Activated naive CD8-positive, alpha-beta T cell treated with anti-CD3 and anti-CD28 coated beads, Interleukin-2, amount 50 U/mL, for 24 hours (primary cell): Measurements from ENCODE around the gene KDM2B.

ENCODE experiments used
- ATAC-seq: fragments of 150-1000 bp; cut with Tn5 transposase; one replicate; pipeline ENCODE4 v1.10.0; 2021
- DNase-seq: peaks from one replicate; pipeline ENCODE4 v3.0.0; 2021
- H3K27ac Mint-ChIP-seq: one replicate; pipeline ENCODE4 v1.8.0; 2021; ENCODE audit warnings: mild to moderate bottlenecking, mixed read lengths
- H3K27me3 Mint-ChIP-seq: one replicate; pipeline ENCODE4 v1.8.0; 2021; ENCODE audit warnings: mixed read lengths
- H3K36me3 Mint-ChIP-seq: one replicate; pipeline ENCODE4 v1.8.0; 2021; ENCODE audit warnings: low read depth, mixed read lengths
- H3K4me1 Mint-ChIP-seq: one replicate; pipeline ENCODE4 v1.8.0; 2021; ENCODE audit warnings: mixed read lengths
- H3K4me3 Mint-ChIP-seq: one replicate; pipeline ENCODE4 v1.8.0; 2021; ENCODE audit warnings: mild to moderate bottlenecking, moderate library complexity, mixed read lengths
- H3K9me3 Mint-ChIP-seq: one replicate; pipeline ENCODE4 v1.8.0; 2021; ENCODE audit warnings: mixed read lengths

The KDM2B gene

DNA sequence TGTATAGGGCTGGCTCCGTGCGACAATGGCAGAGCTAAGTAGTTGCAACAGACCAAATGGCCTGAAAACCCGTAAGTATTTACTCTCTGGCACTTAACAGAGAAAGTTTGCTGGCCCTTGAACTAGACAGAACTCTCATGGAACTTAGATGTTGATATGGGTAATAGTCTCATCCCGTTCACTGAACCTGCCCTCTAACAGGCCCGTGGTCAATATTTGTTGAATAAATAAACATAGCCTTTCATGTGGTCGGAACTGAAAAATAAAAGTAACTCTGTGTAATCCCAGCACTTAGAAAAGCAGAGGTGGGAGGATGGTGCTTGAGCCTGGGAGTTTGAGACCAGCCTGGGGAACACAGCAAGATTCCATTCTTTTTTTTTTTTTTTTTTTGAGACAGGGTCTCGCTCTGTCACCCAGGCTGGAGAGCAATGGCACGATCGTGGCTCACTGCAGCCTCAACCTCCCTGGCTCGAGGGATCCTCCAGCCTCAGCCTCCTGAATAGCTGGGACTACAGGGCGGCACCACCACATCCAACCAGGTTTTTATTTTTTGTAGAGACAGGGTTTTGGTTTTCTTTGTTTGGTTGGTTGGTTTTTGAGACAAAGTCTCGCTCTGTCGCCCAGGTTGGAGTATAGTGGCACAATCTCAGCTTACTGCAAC is 29.7 kb downstream of the KDM2B start:
- peaks cover 12% of the 10 kb centered on the region for H3K4me1 Mint-ChIP-seq
- DNase-seq (no peak), ATAC-seq (no peak)
- H3K36me3 Mint-ChIP-seq: no peaks in the 10 kb centered on the region
- H3K4me3 Mint-ChIP-seq: no peak overlapping the region
- no peaks in the 10 kb centered on the region for H3K9me3 Mint-ChIP-seq
- no peaks in the 10 kb centered on the region for H3K27me3 Mint-ChIP-seq
- H3K27ac Mint-ChIP-seq: no peak overlapping the region

DNA sequence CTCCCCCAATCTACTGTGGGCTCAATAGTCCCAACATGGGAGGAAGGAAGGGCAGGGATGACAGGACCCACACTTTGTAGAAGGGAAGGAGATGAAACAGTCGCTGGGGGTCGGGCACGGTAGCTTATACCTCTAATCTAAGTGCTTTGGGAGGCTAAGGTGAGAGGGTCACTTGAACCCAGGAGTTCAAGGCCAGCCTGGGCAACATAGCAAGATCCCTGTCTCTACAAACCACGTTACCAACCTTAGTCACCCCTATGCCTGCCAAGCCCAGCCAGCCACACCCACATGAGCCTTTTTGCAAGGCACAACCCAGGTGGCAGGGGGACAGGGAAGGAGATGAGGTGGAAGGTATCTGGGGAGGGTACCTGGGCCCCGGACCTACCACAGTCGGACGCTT is 31.7 kb downstream of the KDM2B start:
- Mint-ChIP-seq H3K9me3 (no peaks in the 10 kb centered on the region), H3K36me3 (peaks cover 2% of the 10 kb centered on the region), H3K4me3 (no peak overlapping the region), H3K4me1 (peaks cover 12% of the 10 kb centered on the region), H3K27ac (no peak overlapping the region), H3K27me3 (no peaks in the 10 kb centered on the region)
- no peak for DNase-seq
- no peak for ATAC-seq

DNA sequence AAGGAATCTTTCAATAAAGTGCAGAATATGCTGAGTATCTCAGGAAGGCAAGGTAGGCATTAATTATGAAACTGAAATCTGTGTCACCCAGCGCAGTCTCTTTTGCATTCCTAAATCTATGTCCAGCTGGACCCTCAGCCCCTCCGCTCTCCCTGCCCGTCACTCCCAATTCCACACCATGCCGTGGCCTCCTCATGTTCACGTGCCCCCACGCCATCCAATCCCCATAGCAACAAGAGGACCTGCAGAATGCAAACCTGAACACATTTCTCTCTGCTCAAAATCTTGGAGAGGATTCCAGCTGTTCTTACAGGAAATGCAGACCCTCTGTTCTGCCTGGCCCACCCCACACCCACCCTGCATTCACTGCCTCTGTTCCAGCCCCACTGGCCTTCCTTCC is 35.3 kb downstream of the KDM2B start:
- Mint-ChIP-seq H3K36me3 (peaks cover 2% of the 10 kb centered on the region), H3K4me1 (no peaks in the 10 kb centered on the region), H3K27me3 (no peaks in the 10 kb centered on the region), H3K9me3 (no peaks in the 10 kb centered on the region), H3K4me3 (no peak overlapping the region), H3K27ac (no peak overlapping the region)
- ATAC-seq (no peak), DNase-seq (no peak)

- ATAC-seq: no peak
- Mint-ChIP-seq H3K4me1 (peaks cover 2% of the 10 kb centered on the region), H3K36me3 (peaks cover 2% of the 10 kb centered on the region), H3K27ac (no peak overlapping the region), H3K27me3 (no peaks in the 10 kb centered on the region), H3K4me3 (no peak overlapping the region), H3K9me3 (no peaks in the 10 kb centered on the region)
- DNase-seq: no peak
Observed at GRCh38 chr12:121543786-121544185, 37.0 kb downstream of the KDM2B start.

GRCh38 chr12:121539908-121540307 is 40.9 kb downstream of the KDM2B start:
- no peak overlapping the region for H3K4me3 Mint-ChIP-seq
- no peak for ATAC-seq
- no peak overlapping the region for H3K27ac Mint-ChIP-seq

DNA sequence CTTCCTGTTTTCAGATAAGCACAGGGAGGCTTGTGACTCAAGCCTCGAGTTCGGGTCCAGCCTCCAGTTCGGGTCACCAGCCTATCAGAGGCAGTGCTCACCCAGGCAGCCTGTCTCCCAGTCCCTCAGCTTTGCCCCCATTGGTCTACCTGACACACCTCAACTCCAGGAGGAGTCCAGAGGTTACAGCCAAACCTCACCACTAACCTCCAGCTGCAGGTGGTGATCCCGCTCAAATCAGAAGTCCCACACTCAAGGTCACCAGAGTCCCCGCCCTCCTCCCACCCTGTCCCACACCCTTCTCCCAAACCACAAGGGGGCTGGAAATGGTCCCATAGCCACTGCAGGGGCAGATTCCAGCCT is 42.1 kb downstream of the KDM2B start:
- Mint-ChIP-seq H3K4me1 (peaks cover 41% of the 10 kb centered on the region), H3K36me3 (no peaks in the 10 kb centered on the region), H3K27me3 (no peaks in the 10 kb centered on the region), H3K27ac (peak overlapping the region; percentile 88), H3K4me3 (peak overlapping the region; percentile 83), H3K9me3 (no peaks in the 10 kb centered on the region)
- DNase-seq (no peak), ATAC-seq (no peak)

More at GRCh38 chr12:121539908-121540307, 40.9 kb downstream of the KDM2B start:
- Mint-ChIP-seq H3K36me3 (no peaks in the 10 kb centered on the region), H3K27me3 (no peaks in the 10 kb centered on the region), H3K4me1 (peaks cover 32% of the 10 kb centered on the region), H3K9me3 (no peaks in the 10 kb centered on the region)
- DNase-seq: no peak

GRCh38 chr12:121537814-121538698 is 42.8 kb downstream of the KDM2B start:
- no peak for ATAC-seq
- H3K27ac Mint-ChIP-seq: peak overlapping the region; percentile 88
- DNase-seq: peak; percentile 55
- H3K36me3 Mint-ChIP-seq: peaks cover 6% of the 10 kb centered on the region
- H3K4me1 Mint-ChIP-seq: peaks cover 46% of the 10 kb centered on the region
- no peaks in the 10 kb centered on the region for H3K9me3 Mint-ChIP-seq
- H3K4me3 Mint-ChIP-seq: peak overlapping the region; percentile 83
- H3K27me3 Mint-ChIP-seq: no peaks in the 10 kb centered on the region

DNA sequence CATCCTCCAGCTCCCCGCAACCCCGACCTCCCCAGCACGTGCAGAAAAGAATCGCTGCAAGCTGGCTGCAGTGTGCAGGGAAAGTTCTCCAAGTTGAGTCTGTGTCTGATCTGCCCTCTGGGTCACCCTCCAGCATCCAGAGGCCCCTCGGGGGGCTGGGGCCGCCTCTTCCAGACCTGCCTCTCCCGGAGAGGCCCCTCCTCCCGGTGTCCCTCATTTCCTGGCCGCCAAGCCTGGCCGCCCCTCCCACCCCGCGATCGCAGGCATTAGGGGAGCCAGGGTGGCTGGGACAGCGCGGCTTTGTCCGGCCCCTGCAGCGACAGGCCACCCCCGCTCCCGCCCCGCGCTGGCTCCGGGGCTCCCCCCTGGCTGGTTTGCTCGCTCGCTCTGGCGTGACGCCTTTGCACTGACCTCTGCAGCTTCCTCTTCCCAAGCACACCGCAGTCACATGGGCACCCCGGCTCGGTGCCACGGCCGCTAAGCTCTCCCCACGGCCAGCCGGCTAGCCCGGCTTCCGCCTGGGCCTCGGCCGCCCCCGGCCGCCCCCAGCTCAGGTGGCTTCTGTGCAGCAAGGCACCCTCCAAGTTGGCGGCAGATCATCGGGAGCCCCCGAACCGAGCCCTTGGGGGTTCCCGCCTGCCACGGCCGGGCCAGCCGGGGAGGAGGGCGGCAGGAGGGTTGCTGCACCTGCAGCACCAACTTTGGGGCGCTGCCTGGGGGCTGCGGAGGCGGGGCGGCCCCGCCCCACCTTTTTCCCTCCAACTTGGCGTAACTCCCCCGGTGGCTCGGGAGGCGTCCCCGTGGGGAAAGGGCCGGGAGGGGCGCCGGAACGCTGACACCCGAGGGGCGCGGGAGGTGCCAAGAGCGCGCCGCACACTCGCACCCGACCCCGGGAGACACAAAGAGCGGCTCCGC is 43.7 kb downstream of the KDM2B start:
- ATAC-seq: peak; percentile 53
- peak; percentile 78 for DNase-seq
- Mint-ChIP-seq H3K9me3 (no peaks in the 10 kb centered on the region), H3K4me1 (peaks cover 51% of the 10 kb centered on the region), H3K27ac (peak overlapping the region; percentile 72), H3K27me3 (no peaks in the 10 kb centered on the region), H3K36me3 (peaks cover 10% of the 10 kb centered on the region), H3K4me3 (peak overlapping the region; percentile 78)

- Mint-ChIP-seq H3K36me3 (peaks cover 10% of the 10 kb centered on the region), H3K9me3 (no peaks in the 10 kb centered on the region), H3K4me1 (peaks cover 57% of the 10 kb centered on the region), H3K27me3 (no peaks in the 10 kb centered on the region), H3K4me3 (peak overlapping the region; percentile 78), H3K27ac (peak overlapping the region; percentile 72)
- DNase-seq (peak; percentile 68), ATAC-seq (peak; percentile 62)
Observed at GRCh38 chr12:121536054-121536898, 44.5 kb downstream of the KDM2B start.

- no peaks in the 10 kb centered on the region for H3K27me3 Mint-ChIP-seq
- DNase-seq (no peak), ATAC-seq (no peak)
- H3K4me3 Mint-ChIP-seq: peak overlapping the region; percentile 69
- H3K36me3 Mint-ChIP-seq: peaks cover 18% of the 10 kb centered on the region
- no peaks in the 10 kb centered on the region for H3K9me3 Mint-ChIP-seq
- peak overlapping the region; percentile 73 for H3K27ac Mint-ChIP-seq
- H3K4me1 Mint-ChIP-seq: peaks cover 66% of the 10 kb centered on the region
Observed at GRCh38 chr12:121535150-121536053, 45.4 kb downstream of the KDM2B start.

DNA sequence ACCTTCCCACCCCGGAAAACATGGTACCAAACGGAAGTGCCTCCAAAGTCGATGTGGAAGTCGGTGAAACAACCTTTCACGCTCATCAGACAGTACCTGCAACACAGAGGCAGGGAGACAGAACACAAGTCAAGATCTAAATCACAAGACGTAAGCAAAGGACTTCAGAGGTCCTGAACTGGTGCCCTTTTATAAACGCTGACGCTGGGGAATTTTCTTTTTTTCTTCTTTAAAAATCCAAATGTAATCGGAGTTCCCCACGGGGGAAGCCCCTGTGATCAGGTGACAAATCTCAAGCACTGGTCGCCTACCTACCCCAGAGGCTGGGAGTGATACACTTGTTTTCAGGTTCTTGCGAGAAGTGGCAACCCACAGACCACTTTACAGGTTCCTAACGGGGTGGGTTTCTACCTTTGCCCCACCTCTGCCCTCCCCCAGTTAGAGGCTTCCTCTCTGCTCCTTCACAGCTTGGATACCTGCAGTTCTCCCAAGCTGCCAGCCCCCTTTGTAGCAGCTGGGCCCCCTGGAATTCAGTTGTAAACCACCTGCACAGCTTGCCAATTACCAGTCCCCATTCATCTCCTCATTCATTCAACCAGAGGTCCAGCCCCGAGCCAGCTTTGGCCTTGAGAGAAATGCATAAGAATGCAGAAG is 46.2 kb downstream of the KDM2B start:
- Mint-ChIP-seq H3K36me3 (peaks cover 18% of the 10 kb centered on the region), H3K4me3 (peak overlapping the region; percentile 69), H3K27ac (peak overlapping the region; percentile 73), H3K27me3 (no peaks in the 10 kb centered on the region), H3K9me3 (no peaks in the 10 kb centered on the region), H3K4me1 (peaks cover 70% of the 10 kb centered on the region)
- peak; percentile 65 for DNase-seq
- peak; percentile 57 for ATAC-seq

GRCh38 chr12:121533394-121534090 is 47.3 kb downstream of the KDM2B start:
- H3K4me3 Mint-ChIP-seq: peak overlapping the region; percentile 70
- peak overlapping the region; percentile 46 for H3K27ac Mint-ChIP-seq
- ATAC-seq: no peak

More at GRCh38 chr12:121533394-121534090, 47.3 kb downstream of the KDM2B start:
- no peak for DNase-seq
- peaks cover 18% of the 10 kb centered on the region for H3K36me3 Mint-ChIP-seq
- peaks cover 73% of the 10 kb centered on the region for H3K4me1 Mint-ChIP-seq
- H3K27me3 Mint-ChIP-seq: no peaks in the 10 kb centered on the region
- H3K9me3 Mint-ChIP-seq: no peaks in the 10 kb centered on the region
